ENCODE measurements around the gene GLIS2. TPM values are rescaled to one million over a fixed set of nuclear protein-coding genes. Genes with fewer than 3 reads are reported as not detected.

GLIS2 gene
- total RNA-seq, 1 donor from 2014 or later, result 21.5 TPM

DNA sequence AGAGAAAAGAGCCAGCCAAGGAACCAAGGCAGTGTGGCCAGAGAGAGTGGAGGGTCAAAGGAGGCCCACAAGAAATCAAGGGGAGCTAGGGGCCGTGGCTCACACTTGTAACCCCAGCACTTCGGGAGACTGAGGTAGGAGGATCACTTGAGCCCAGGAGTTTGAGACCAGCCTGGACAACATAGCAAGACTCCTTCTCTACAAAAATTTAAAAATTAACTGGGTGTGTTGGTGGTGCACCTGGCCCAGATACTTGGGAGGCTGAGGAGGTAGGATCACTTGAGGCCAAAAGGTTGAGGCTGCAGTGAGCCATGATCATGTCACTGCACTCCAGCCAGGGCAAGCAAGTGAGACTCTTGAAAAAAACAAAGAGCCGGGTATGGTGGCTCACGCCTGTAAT is 24.2 kb upstream of the GLIS2 start:
- ATAC-seq (no peak), DNase-seq (no peak)
- Histone ChIP-seq H3K36me3 (no peaks in the 10 kb centered on the region), H3K27ac (no peak overlapping the region), H3K4me1 (peaks cover 38% of the 10 kb centered on the region), H3K27me3 (ENCODE audit: low read depth) (no peaks in the 10 kb centered on the region), H3K4me3 (no peak overlapping the region), H3K9me3 (no peaks in the 10 kb centered on the region)
- TF ChIP-seq, protein P1, sequence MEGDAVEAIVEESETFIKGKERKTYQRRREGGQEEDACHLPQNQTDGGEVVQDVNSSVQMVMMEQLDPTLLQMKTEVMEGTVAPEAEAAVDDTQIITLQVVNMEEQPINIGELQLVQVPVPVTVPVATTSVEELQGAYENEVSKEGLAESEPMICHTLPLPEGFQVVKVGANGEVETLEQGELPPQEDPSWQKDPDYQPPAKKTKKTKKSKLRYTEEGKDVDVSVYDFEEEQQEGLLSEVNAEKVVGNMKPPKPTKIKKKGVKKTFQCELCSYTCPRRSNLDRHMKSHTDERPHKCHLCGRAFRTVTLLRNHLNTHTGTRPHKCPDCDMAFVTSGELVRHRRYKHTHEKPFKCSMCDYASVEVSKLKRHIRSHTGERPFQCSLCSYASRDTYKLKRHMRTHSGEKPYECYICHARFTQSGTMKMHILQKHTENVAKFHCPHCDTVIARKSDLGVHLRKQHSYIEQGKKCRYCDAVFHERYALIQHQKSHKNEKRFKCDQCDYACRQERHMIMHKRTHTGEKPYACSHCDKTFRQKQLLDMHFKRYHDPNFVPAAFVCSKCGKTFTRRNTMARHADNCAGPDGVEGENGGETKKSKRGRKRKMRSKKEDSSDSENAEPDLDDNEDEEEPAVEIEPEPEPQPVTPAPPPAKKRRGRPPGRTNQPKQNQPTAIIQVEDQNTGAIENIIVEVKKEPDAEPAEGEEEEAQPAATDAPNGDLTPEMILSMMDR (IDR thresholded peaks at IDR 0.05), result no peak
- intact Hi-C loops (cut with DNase I), result no loop called here

DNA sequence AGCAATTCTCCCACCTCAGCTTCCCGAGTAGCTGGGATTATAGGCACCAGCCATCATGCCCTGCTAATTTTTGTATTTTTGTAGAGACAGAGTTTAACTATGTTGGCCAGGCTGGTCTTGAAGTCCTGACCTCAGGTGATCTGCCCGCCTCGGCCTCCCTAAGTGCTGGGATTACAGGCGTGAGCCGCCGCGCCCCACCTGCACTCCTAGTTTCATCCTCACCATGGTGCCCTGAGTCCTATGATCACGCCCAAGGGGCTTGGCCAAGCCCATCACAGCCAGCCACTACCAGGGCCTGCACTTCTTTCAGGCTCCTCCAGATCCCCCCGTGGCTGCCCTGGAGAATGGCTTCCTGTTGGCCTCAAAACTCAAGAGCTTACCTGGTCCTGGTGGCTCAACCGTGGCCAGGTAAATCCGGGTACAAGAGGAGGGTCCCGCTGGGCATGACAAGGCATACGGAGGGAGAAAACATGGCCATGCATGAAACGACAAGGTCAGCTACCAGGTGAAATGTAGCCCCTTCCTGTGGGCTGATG is 22.6 kb upstream of the GLIS2 start:
- no peak overlapping the region for H3K4me3 ChIP-seq
- H3K9me3 ChIP-seq, result no peaks in the 10 kb centered on the region
- H3K4me1 ChIP-seq, result peaks cover 38% of the 10 kb centered on the region
- TF ChIP-seq, protein P1 (IDR thresholded peaks at IDR 0.05), result no peak
- peak overlapping the region; percentile 51 for H3K27ac ChIP-seq
- no peak for DNase-seq
- no peak for ATAC-seq
- H3K27me3 ChIP-seq (ENCODE audit: low read depth), result no peaks in the 10 kb centered on the region
- H3K36me3 ChIP-seq, result no peaks in the 10 kb centered on the region
- intact Hi-C loops (cut with DNase I), result no loop called here

DNA sequence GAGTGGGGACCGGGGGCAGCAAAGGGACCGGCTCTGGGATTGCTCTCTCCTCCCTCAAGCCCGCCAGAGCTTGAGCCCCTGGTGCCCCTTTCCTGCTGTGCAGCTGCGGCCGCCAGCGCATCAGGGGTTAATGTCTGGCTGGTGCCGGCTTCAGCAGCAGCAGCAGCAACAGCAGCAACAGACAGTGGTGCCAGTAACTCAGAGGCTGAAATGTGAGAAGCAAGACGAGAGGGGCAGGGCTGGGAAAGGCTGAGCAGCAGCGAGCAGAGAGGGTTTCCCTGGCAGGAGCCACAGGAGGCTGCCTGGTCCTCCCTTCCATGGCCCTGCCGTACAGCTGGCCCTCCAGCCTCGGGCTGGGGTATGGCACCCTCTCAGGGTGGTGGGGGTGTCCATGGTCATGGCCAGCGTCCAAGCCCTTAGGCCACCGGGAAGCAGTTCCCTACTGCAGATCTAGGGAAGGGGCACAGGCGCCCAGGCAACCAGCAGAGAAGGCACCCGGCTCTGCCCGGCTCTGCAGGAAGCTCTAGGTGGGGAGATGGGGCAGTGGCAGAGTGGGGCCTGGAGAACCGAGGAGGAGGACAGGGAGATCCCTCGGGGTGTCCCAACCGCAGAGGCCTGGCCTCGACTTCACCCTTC is 21.9 kb upstream of the GLIS2 start:
- ATAC-seq, result peak; percentile 47 to 59
- intact Hi-C loops (cut with DNase I), result no loop called here
- H3K36me3 ChIP-seq, result no peaks in the 10 kb centered on the region
- H3K9me3 ChIP-seq, result no peaks in the 10 kb centered on the region
- H3K27me3 ChIP-seq (ENCODE audit: low read depth), result no peaks in the 10 kb centered on the region
- H3K4me3 ChIP-seq, result no peak overlapping the region
- peak overlapping the region; percentile 51 for H3K27ac ChIP-seq
- TF ChIP-seq, protein P1 (IDR thresholded peaks at IDR 0.05), result no peak
- H3K4me1 ChIP-seq, result peaks cover 39% of the 10 kb centered on the region
- DNase-seq, result peak; percentile 58

DNA sequence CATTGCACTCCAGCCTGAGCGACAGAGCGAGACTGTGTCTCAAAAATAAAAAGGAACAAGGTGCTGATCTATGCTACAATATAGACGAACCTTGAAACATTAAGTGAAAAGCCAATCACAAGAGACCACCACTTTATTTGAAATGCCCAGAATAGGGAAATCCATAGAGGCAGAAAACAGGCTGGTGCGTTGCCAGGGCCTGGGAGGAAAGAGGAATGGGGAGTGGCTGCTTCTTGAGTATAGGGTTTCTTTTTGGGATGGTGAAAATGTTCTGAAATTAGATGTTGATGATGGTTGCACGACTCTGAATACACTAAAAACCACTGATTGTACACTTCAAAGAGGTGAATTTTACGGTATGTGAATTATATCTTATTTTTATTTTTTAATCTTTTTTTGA is 20.3 kb upstream of the GLIS2 start:
- intact Hi-C loops (cut with DNase I), result no loop called here
- no peaks in the 10 kb centered on the region for H3K36me3 ChIP-seq

DNA sequence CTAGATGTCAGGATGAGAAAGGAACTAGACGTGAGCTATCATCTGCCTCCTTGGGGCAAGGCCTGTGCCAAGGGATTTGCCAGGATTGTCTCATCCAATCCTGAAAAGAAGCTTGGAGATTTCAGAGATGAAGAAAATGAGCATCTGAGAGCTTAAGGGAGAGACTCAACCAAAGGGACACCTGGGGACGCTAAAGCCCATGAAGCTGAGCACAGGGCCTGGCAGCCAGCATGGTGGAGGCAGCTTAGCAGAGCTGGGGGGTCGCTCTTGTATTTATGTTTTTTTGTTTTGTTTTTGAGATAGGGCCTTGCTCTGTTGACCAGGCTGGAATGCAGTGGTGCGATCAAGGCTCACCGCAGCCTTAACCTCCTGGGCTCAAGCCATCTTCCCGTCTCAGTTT is 18.4 kb upstream of the GLIS2 start:
- TF ChIP-seq, protein P1 (IDR thresholded peaks at IDR 0.05), result no peak
- H3K27me3 ChIP-seq (ENCODE audit: low read depth), result no peaks in the 10 kb centered on the region
- DNase-seq, result no peak

More for the DNA sequence above, 20.3 kb upstream of the GLIS2 start:
- DNase-seq (no peak), ATAC-seq (no peak)
- H3K9me3 ChIP-seq, result no peaks in the 10 kb centered on the region
- H3K27me3 ChIP-seq (ENCODE audit: low read depth), result no peaks in the 10 kb centered on the region
- TF ChIP-seq, protein P1 (IDR thresholded peaks at IDR 0.05), result no peak
- H3K4me3 ChIP-seq, result no peak overlapping the region
- no peak overlapping the region for H3K27ac ChIP-seq
- H3K4me1 ChIP-seq, result peaks cover 45% of the 10 kb centered on the region

More for the DNA sequence above, 18.4 kb upstream of the GLIS2 start:
- no peak overlapping the region for H3K27ac ChIP-seq
- ATAC-seq, result no peak
- H3K4me1 ChIP-seq, result peaks cover 40% of the 10 kb centered on the region
- intact Hi-C loops (cut with DNase I), result no loop called here
- H3K4me3 ChIP-seq, result no peak overlapping the region
- H3K36me3 ChIP-seq, result peaks cover 3% of the 10 kb centered on the region
- H3K9me3 ChIP-seq, result no peaks in the 10 kb centered on the region

All from lower lobe of right lung (tissue), 2 donors.